Activated naive CD4-positive, alpha-beta T cell treated with anti-CD3 and anti-CD28 coated beads, Interleukin-2, amount 50 U/mL, for 16 hours (primary cell): ENCODE measurements around the gene TPP1.

ENCODE experiments used
- DNase-seq: peaks from one replicate; pipeline ENCODE4 v3.0.0-alpha.2; 2020

The TPP1 gene

GRCh38 chr11:6626971-6627761 is 7.9 kb upstream of the TPP1 start:
- no peak for DNase-seq

GRCh38 chr11:6625832-6626420 is 6.7 kb upstream of the TPP1 start:
- DNase-seq = no peak

- no peak for DNase-seq
These were observed 6.1 kb upstream of the TPP1 start for GRCh38 chr11:6625156-6625831.

- DNase-seq = no peak
These were observed 4.5 kb upstream of the TPP1 start for GRCh38 chr11:6623391-6624363.

GRCh38 chr11:6622261-6623171 is 3.3 kb upstream of the TPP1 start:
- no peak for DNase-seq

- DNase-seq = no peak
These were observed 2.5 kb upstream of the TPP1 start for GRCh38 chr11:6621711-6622211.

- no peak for DNase-seq
These were observed 1.4 kb upstream of the TPP1 start for GRCh38 chr11:6620636-6621035.

- DNase-seq = peak; percentile 57
These were observed 862 bp downstream of the TPP1 start for GRCh38 chr11:6618117-6619003.

GRCh38 chr11:6617315-6617781 is 1.9 kb downstream of the TPP1 start:
- DNase-seq = no peak

- DNase-seq = no peak
These were observed 2.5 kb downstream of the TPP1 start for GRCh38 chr11:6616596-6617250.

GRCh38 chr11:6615882-6616585 is 3.2 kb downstream of the TPP1 start:
- no peak for DNase-seq

GRCh38 chr11:6615046-6615445 is 4.2 kb downstream of the TPP1 start:
- DNase-seq = no peak

- no peak for DNase-seq
These were observed 4.8 kb downstream of the TPP1 start for GRCh38 chr11:6614446-6614845.

- no peak for DNase-seq
These were observed 5.7 kb downstream of the TPP1 start for GRCh38 chr11:6613496-6613895.

GRCh38 chr11:6612213-6613041 is 6.8 kb downstream of the TPP1 start, which contains the start of gene TAF10:
TSS of gene TAF10 (minus strand) at chr11:6612216. CDS start at chr11:6612189, 27 bp downstream.
- DNase-seq = peak; percentile 93

GRCh38 chr11:6611963-6612212 is 7.3 kb downstream of the TPP1 start:
- no peak for DNase-seq

GRCh38 chr11:6611092-6611962 is 7.9 kb downstream of the TPP1 start:
- DNase-seq = peak; percentile 35
